Chondrocyte (in vitro differentiated cells): Measurements from ENCODE around the gene GPATCH8. TPM values are rescaled to one million over a fixed set of nuclear protein-coding genes. Genes with fewer than 3 reads are reported as not detected.
A peak's percentile ranks its signal among the peaks of the same experiment; 100 is the strongest.
"Not testable (repeated sequence)": the region's sequence is repeated elsewhere in the genome, so short reads cannot be mapped to it uniquely, and the experiment has no call there.

ENCODE experiments used
- DNase-seq: peaks from one replicate; pipeline ENCODE4 v3.0.0; 2021; ENCODE audit warnings: mixed read lengths, low spot score
- H3K27ac Mint-ChIP-seq: one replicate; pipeline ENCODE4 v1.8.0; 2021; ENCODE audit warnings: mild to moderate bottlenecking, moderate library complexity, mixed read lengths; ENCODE audit not compliant: unreplicated experiment
- H3K27me3 Mint-ChIP-seq: 2 replicates; pipeline ENCODE4 v1.8.0; 2021; ENCODE audit warnings: low read depth, mixed read lengths
- H3K36me3 Mint-ChIP-seq: 2 replicates; pipeline ENCODE4 v1.8.0; 2021; ENCODE audit warnings: low read depth, mixed read lengths
- H3K4me1 Mint-ChIP-seq: 2 replicates; pipeline ENCODE4 v1.8.0; 2021; ENCODE audit warnings: low read depth, mild to moderate bottlenecking, mixed read lengths
- H3K4me3 Mint-ChIP-seq: one replicate; pipeline ENCODE4 v1.8.0; 2021; ENCODE audit warnings: mild to moderate bottlenecking, moderate library complexity, mixed read lengths; ENCODE audit not compliant: unreplicated experiment
- H3K9me3 Mint-ChIP-seq: 2 replicates; pipeline ENCODE4 v1.8.0; 2021; ENCODE audit warnings: low read depth, mixed read lengths
- total RNA-seq: library from RNA; stranded (reverse); gene quantifications from 3 replicates; pipeline ENCODE4 v1.2.1, GENCODE V29; 2021
- TF ChIP-seq, protein P1 (sequence below): fragments of 200-600 bp; sonication (generic); IDR thresholded peaks from 2 replicates; pipeline ENCODE4 v1.5.0; 2021; ENCODE audit warnings: antibody characterized with exemption, mild to moderate bottlenecking, moderate library complexity

GPATCH8 gene
- total RNA-seq, 1 donor from 2014 or later: 31.1 TPM

DNA sequence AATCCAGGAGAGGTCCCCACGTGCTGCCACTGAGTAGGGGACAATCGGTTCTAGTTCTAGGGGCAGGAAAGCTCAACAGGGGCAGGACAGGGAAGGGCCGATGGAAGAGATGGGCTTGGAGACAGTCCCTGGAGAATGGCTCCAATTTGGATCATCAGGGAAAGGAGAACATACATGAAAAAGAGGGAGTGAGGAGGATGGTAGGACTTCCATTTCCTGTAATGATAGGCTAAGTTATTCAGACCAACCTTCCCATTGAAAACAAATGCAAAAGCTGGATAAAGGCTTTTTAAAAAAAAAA, 20.4 kb upstream of the GPATCH8 start:
- H3K36me3 Mint-ChIP-seq: no peaks in the 10 kb centered on the region
- H3K27ac Mint-ChIP-seq: no peak overlapping the region
- H3K9me3 Mint-ChIP-seq: no peaks in the 10 kb centered on the region
- no peak for DNase-seq
- TF ChIP-seq, protein P1, sequence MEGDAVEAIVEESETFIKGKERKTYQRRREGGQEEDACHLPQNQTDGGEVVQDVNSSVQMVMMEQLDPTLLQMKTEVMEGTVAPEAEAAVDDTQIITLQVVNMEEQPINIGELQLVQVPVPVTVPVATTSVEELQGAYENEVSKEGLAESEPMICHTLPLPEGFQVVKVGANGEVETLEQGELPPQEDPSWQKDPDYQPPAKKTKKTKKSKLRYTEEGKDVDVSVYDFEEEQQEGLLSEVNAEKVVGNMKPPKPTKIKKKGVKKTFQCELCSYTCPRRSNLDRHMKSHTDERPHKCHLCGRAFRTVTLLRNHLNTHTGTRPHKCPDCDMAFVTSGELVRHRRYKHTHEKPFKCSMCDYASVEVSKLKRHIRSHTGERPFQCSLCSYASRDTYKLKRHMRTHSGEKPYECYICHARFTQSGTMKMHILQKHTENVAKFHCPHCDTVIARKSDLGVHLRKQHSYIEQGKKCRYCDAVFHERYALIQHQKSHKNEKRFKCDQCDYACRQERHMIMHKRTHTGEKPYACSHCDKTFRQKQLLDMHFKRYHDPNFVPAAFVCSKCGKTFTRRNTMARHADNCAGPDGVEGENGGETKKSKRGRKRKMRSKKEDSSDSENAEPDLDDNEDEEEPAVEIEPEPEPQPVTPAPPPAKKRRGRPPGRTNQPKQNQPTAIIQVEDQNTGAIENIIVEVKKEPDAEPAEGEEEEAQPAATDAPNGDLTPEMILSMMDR: no peak
- no peak overlapping the region for H3K4me3 Mint-ChIP-seq
- peaks cover 3% of the 10 kb centered on the region for H3K4me1 Mint-ChIP-seq
- H3K27me3 Mint-ChIP-seq: no peaks in the 10 kb centered on the region

DNA sequence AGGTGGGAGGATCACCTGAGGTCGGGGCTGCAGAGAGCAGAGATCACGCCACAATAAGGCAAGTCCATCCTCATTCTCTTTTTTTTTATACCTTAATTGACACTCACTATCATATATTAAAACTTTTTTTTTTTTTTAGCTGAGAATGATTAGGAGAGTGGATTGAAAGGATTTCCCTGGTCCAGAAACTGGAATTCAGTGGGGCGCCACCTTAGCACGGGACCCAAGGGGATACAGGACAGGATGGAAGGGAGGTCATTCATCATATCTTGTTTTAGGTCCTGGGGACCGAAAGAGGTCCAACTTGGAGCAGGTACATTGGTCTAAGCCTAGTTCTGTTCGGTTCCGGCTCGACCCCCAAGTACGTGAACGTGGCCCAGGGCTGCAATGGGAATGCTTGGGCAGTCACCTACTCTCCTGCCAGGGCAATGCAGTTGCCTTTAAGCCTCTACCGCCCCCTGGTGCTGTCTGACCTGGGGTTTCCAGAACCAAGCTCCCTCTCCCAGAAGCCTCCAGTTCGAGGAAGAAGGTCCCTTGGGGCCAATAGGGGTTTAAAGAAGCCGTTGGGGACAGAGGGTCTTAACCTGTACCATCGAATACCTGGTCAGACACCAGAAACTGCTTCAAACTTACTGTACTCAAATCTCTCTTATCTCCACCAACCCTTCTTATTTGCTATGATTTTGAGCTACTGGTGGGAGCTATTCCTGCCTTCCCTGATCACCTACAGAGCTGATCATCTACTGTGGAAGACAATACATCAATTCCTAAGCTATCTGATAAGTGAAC, 19.9 kb upstream of the GPATCH8 start:
- TF ChIP-seq, protein P1: peak; percentile 79
- no peak overlapping the region for H3K27ac Mint-ChIP-seq
- H3K36me3 Mint-ChIP-seq: no peaks in the 10 kb centered on the region
- H3K4me1 Mint-ChIP-seq: peaks cover 7% of the 10 kb centered on the region
- DNase-seq: no peak
- H3K9me3 Mint-ChIP-seq: no peaks in the 10 kb centered on the region
- no peaks in the 10 kb centered on the region for H3K27me3 Mint-ChIP-seq
- H3K4me3 Mint-ChIP-seq: no peak overlapping the region

DNA sequence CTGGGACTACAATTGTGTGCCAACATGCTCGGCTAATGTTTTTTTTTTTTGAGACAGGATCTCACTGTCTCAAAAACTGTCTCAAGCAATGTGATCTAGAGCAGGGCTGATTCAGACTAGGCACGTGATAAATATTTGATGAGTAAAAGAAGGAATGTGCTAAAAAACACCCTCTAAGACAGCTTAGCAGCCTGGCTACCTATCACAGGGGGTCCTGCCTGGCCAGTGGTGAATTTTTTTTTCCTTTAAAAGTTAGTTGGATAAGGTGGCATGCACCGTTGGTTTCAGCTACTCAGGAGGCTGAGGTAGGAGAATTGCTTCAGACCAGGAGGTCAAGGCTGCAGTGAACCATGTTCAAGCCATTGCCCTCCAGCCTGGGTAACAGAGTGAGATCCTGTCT, 14.8 kb upstream of the GPATCH8 start:
- Mint-ChIP-seq H3K27me3 (no peaks in the 10 kb centered on the region), H3K4me1 (peaks cover 17% of the 10 kb centered on the region), H3K27ac (peak overlapping the region; percentile 93), H3K9me3 (no peaks in the 10 kb centered on the region), H3K4me3 (no peak overlapping the region), H3K36me3 (no peaks in the 10 kb centered on the region)
- TF ChIP-seq, protein P1: no peak
- no peak for DNase-seq

DNA sequence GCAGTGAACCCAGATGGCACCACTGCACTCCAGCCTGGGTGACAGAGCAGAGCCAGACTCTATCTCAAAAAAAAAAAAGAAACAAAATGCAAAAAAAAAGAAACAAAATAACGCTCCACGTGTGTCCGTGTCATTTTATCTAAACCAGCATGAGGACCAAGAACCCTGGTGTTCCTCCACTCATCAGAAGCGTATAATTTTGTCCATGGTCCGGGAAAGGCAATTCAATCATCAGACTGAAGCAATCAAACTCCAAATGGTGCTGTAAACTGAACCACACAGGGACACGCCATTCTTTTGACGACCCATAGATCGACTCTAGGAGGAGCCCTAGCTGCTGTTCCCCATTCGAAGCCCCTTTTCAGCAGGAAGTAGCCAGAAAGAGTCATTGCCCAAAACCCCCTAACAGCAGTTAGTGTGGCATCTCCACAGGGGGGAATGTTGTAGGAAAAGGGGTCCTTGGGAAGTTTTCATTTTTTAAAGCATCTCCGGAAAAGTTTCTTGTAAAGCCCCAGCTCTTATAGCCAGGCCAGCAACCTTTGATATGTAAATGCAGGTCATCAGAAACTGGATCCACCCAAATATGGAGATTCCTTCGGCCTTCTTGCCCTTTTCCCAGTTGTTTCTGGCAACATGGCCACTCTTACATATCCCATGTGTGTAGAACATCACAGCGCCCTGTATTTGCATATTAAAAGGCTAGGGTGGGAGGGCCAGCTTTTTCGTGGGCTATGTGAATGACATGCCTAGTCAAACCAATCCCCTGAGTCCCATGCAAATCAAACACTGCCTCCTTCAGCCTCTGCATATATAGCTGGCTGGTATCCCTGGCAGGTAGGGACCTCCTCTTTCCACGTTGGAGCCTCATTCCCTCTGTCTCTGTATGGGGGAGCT, 8.3 kb upstream of the GPATCH8 start:
- DNase-seq, H3K27ac Mint-ChIP-seq, H3K27me3 Mint-ChIP-seq, H3K4me3 Mint-ChIP-seq, H3K36me3 Mint-ChIP-seq, H3K4me1 Mint-ChIP-seq, H3K9me3 Mint-ChIP-seq: not testable (repeated sequence)

DNA sequence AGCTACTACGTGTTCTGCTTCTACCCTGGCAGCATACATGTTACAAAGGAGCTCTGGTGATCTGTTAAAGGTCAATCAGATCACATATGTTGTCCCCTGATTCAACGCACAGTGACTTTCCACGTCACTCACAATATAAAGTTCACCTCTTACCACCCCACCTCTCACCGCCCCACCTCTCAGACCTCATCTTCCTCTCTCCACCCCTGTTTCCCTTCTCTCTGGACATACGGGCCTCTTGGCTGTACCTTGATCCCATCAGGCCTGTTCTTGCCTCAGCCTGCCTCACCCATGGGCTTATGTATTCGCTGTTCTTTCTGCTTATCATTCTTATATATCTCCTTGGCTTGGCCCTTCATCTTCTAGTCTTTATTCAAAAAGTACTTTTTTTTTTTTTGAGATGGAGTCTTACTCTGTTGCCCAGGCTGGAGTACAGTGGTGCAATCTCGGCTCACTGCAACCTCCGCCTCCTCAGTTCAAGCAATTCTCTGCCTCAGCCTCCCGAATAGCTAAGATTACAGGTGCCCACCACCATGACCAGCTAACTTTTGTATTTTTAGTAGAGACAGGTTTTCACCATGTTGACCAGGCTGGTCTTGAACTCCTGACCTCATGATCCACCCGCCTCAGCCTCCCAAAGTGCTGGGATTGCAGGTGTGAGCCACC, 3.9 kb upstream of the GPATCH8 start:
- DNase-seq, H3K4me1 Mint-ChIP-seq, H3K9me3 Mint-ChIP-seq, H3K27me3 Mint-ChIP-seq, H3K4me3 Mint-ChIP-seq, H3K27ac Mint-ChIP-seq, H3K36me3 Mint-ChIP-seq: not testable (repeated sequence)

DNA sequence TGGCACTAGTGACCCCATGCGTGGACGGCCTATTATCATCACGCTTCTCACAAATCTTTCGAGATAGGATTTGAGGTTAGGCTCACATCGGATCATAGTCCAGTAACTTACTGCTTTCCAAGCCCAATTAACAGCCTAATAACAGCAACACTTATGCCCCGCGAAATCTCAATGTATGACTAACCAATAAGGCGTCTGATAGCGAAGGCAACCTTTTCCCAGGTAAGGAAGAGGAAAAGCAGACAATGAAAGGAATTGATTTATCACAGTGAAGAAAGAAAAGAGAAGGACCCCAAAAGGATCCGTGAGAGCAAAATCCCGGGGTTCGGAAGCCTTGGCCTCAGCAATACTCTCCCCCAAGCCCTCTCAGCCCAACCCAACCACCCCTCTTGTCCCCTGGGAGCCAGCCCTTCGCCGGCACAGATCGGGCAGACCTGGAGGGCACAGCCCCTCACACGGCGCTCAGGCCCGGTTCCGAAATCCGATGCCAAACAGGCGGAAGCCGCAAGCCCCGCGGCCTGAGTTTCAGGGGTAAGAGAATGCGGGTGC, 534 bp downstream of the GPATCH8 start:
- H3K4me3 Mint-ChIP-seq: peak overlapping the region; percentile 99
- H3K27ac Mint-ChIP-seq: peak overlapping the region; percentile 99
- no peaks in the 10 kb centered on the region for H3K36me3 Mint-ChIP-seq
- no peaks in the 10 kb centered on the region for H3K27me3 Mint-ChIP-seq
- no peak for DNase-seq
- peaks cover 46% of the 10 kb centered on the region for H3K4me1 Mint-ChIP-seq
- H3K9me3 Mint-ChIP-seq: no peaks in the 10 kb centered on the region
- TF ChIP-seq, protein P1: peak; percentile 4
